OCI-LY7 (cell line): Measurements from ENCODE around the gene WDFY3.

Source experiments
- CTCF ChIP-seq: fragments of 200-600 bp; sonication (generic); conservative IDR thresholded peaks from 2 replicates; pipeline ENCODE4 v1.5.1; 2014; ENCODE audit warnings: mild to moderate bottlenecking, antibody characterized with exemption, low read length, moderate library complexity, mixed read lengths
- EZH2phosphoT487 ChIP-seq: fragments of 200-600 bp; sonication (generic); IDR thresholded peaks from 2 replicates; pipeline ENCODE4 v1.6.1; 2018; ENCODE audit warnings: low read depth, borderline replicate concordance, mild to moderate bottlenecking, mixed run types, antibody characterized with exemption, low read length, moderate library complexity, mixed read lengths

- no peak for TF ChIP-seq EZH2phosphoT487
- TF ChIP-seq CTCF: no peak
These were observed 35.2 kb downstream of the WDFY3 start for GRCh38 chr4:84931274-84931673.
